ENCODE measurements around the gene NADK. TPM values are rescaled to one million over a fixed set of nuclear protein-coding genes. Genes with fewer than 3 reads are reported as not detected.

Gene NADK
- total RNA-seq, 1 donor from 2014 or later: 122 TPM

- TF ChIP-seq CTCF (IDR thresholded peaks at IDR 0.05): no peak
- Mint-ChIP-seq H3K36me3 (ENCODE audit: low read depth) (peaks cover 36% of the 10 kb centered on the region), H3K27me3 (no peaks in the 10 kb centered on the region), H3K4me1 (peaks cover 48% of the 10 kb centered on the region), H3K27ac (peak overlapping the region; percentile 81), H3K4me3 (peak overlapping the region; percentile 25), H3K9me3 (no peaks in the 10 kb centered on the region)
- no peak for ATAC-seq (ENCODE audit: low read depth)
- ChIA-PET CTCF (no interaction called here), POLR2A (interaction anchor here (0.6 to 1.1 kb wide), 5 partner anchors 36 to 120 kb away, joined by 3 to 4 read pairs (median 3); no protein-coding TSS in a partner anchor)
- intact Hi-C loops (cut with micrococcal nuclease): no loop called here
- DNase-seq: peak; percentile 38
Measured at GRCh38 chr1:1782399-1783221, 4.3 kb upstream of the NADK start.

GRCh38 chr1:1781526-1781903, 3.2 kb upstream of the NADK start:
- ChIA-PET POLR2A (no interaction called here), CTCF (no interaction called here)

GRCh38 chr1:1780598-1781525, 2.6 kb upstream of the NADK start:
- no peak for TF ChIP-seq CTCF (IDR thresholded peaks at IDR 0.05)
- H3K36me3 Mint-ChIP-seq (ENCODE audit: low read depth): peaks cover 22% of the 10 kb centered on the region
- H3K4me3 Mint-ChIP-seq: peak overlapping the region; percentile 79
- intact Hi-C loops (cut with micrococcal nuclease): loop anchor here (1.0 kb wide), 1 partner anchor 88 kb away; no protein-coding TSS in a partner anchor
- ChIA-PET POLR2A (interaction anchor here (0.6 to 2.4 kb wide), 16 partner anchors 10 to 406 kb away, joined by 3 to 29 read pairs (median 6); partner anchors contain the start of genes AURKAIP1, CDK11A and MIB2), CTCF (interaction anchor here (1.0 to 2.8 kb wide), 3 partner anchors 8 to 128 kb away, joined by 4 to 17 read pairs (median 5); no protein-coding TSS in a partner anchor)
- H3K9me3 Mint-ChIP-seq: no peaks in the 10 kb centered on the region
- ATAC-seq (ENCODE audit: low read depth): no peak
- H3K27ac Mint-ChIP-seq: peak overlapping the region; percentile 95
- no peak for DNase-seq
- H3K4me1 Mint-ChIP-seq: peaks cover 65% of the 10 kb centered on the region
- no peaks in the 10 kb centered on the region for H3K27me3 Mint-ChIP-seq

More at GRCh38 chr1:1781526-1781903, 3.2 kb upstream of the NADK start:
- H3K4me3 Mint-ChIP-seq: peak overlapping the region; percentile 50
- H3K27me3 Mint-ChIP-seq: no peaks in the 10 kb centered on the region
- DNase-seq (no peak), ATAC-seq (ENCODE audit: low read depth) (no peak)
- H3K27ac Mint-ChIP-seq: peak overlapping the region; percentile 95
- peaks cover 59% of the 10 kb centered on the region for H3K4me1 Mint-ChIP-seq
- no peak for TF ChIP-seq CTCF (IDR thresholded peaks at IDR 0.05)
- H3K36me3 Mint-ChIP-seq (ENCODE audit: low read depth): peaks cover 25% of the 10 kb centered on the region
- intact Hi-C loops (cut with micrococcal nuclease): no loop called here
- no peaks in the 10 kb centered on the region for H3K9me3 Mint-ChIP-seq

- Mint-ChIP-seq H3K27ac (peak overlapping the region; percentile 95), H3K4me1 (peaks cover 74% of the 10 kb centered on the region), H3K4me3 (peak overlapping the region; percentile 79), H3K27me3 (no peaks in the 10 kb centered on the region), H3K9me3 (no peaks in the 10 kb centered on the region), H3K36me3 (ENCODE audit: low read depth) (peaks cover 20% of the 10 kb centered on the region)
- ChIA-PET CTCF (interaction anchor here (1.0 to 2.8 kb wide), 5 partner anchors 9 to 129 kb away, joined by 4 to 17 read pairs (median 5); no protein-coding TSS in a partner anchor), POLR2A (interaction anchor here (0.6 to 2.4 kb wide), 23 partner anchors 9 to 405 kb away, joined by 3 to 29 read pairs (median 6); partner anchors contain the start of genes AURKAIP1, CDK11A and MIB2)
- DNase-seq (peak; percentile 52), ATAC-seq (ENCODE audit: low read depth) (peak; percentile 15)
- TF ChIP-seq CTCF (IDR thresholded peaks at IDR 0.05): no peak
- intact Hi-C loops (cut with micrococcal nuclease): loop anchor here (1.0 to 10.0 kb wide), 8 partner anchors 18 to 805 kb away; partner anchors contain the start of genes ATAD3A, GNB1 and PRXL2B
Measured at GRCh38 chr1:1779691-1780597, 1.7 kb upstream of the NADK start.
